Globus pallidus (tissue), 1 donor: ENCODE measurements around the gene CELSR1.
A peak's percentile ranks its signal among the peaks of the same experiment; 100 is the strongest.

Experiments
- DNase-seq: peaks from one replicate; pipeline ENCODE4 v3.0.0-alpha.2; 2015; ENCODE audit warnings: low spot score

The CELSR1 gene

GRCh38 chr22:46364341-46365165 is 172.9 kb downstream of the CELSR1 start:
- no peak for DNase-seq

- DNase-seq, result no peak
Measured at GRCh38 chr22:46363611-46364321, 173.7 kb downstream of the CELSR1 start.

- DNase-seq, result no peak
Measured at GRCh38 chr22:46362934-46363515, 174.4 kb downstream of the CELSR1 start.

- no peak for DNase-seq
Measured at GRCh38 chr22:46362203-46362933, 175.1 kb downstream of the CELSR1 start.

- no peak for DNase-seq
Measured at GRCh38 chr22:46361826-46362202, 175.6 kb downstream of the CELSR1 start.

- no peak for DNase-seq
Measured at GRCh38 chr22:46360891-46361290, 176.5 kb downstream of the CELSR1 start.

- no peak for DNase-seq
Measured at GRCh38 chr22:46360097-46360496, 177.3 kb downstream of the CELSR1 start.

- no peak for DNase-seq
Measured at GRCh38 chr22:46359362-46359761, 178.1 kb downstream of the CELSR1 start.

- no peak for DNase-seq
Measured at GRCh38 chr22:46358766-46359165, 178.7 kb downstream of the CELSR1 start.

- no peak for DNase-seq
Measured at GRCh38 chr22:46357711-46358520, 179.5 kb downstream of the CELSR1 start.

GRCh38 chr22:46356496-46357480 is 180.6 kb downstream of the CELSR1 start:
- no peak for DNase-seq

- DNase-seq, result no peak
Measured at GRCh38 chr22:46355996-46356471, 181.4 kb downstream of the CELSR1 start.

- peak; percentile 38 for DNase-seq
Measured at GRCh38 chr22:46355369-46355995, 181.9 kb downstream of the CELSR1 start.

GRCh38 chr22:46354993-46355305 is 182.5 kb downstream of the CELSR1 start:
- no peak for DNase-seq

- DNase-seq, result no peak
Measured at GRCh38 chr22:46354176-46354992, 183.0 kb downstream of the CELSR1 start.

GRCh38 chr22:46353483-46354105 is 183.8 kb downstream of the CELSR1 start:
- DNase-seq, result no peak

- no peak for DNase-seq
Measured at GRCh38 chr22:46352691-46353386, 184.6 kb downstream of the CELSR1 start.

GRCh38 chr22:46352276-46352675 is 185.1 kb downstream of the CELSR1 start:
- no peak for DNase-seq
